ENCODE measurements around the gene CDK17.

The CDK17 gene

GRCh38 chr12:96234591-96235483, 165.4 kb downstream of the CDK17 start:
- DNase-seq: no peak

- no peak for DNase-seq
Measured at GRCh38 chr12:96233939-96234461, 166.2 kb downstream of the CDK17 start.

GRCh38 chr12:96233168-96233567, 167.1 kb downstream of the CDK17 start:
- DNase-seq: no peak

GRCh38 chr12:96230646-96231045, 169.6 kb downstream of the CDK17 start:
- no peak for DNase-seq

- no peak for DNase-seq
Measured at GRCh38 chr12:96228566-96229248, 171.5 kb downstream of the CDK17 start.

All from CD4-positive, alpha-beta T cell treated with Interferon gamma for 1 hour (primary cell).